ENCODE measurements around the gene CCNA2. TPM values are rescaled to one million over a fixed set of nuclear protein-coding genes. Genes with fewer than 3 reads are reported as not detected.

Gene CCNA2
- total RNA-seq, 1 donor from 2014 or later = 6.2 TPM

DNA sequence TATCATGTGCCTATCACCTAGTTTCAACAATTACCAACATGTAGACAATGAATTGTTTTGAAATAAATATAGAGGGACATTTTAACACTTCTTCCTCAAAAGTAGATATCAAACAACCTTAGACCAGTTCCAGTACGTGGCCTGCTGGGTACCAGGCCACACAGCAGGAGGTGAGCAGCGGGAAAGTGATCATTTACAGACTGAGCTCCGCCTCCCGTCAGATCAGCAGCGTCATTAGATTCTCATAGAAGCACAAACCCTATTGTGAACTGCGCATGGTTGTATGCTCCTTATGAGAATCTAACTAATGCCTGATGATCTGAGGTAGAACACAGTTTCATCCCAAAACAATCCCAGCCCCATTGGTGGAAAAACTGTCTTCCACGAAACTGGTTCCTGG lies 40.1 kb upstream of the CCNA2 start:
- no peaks in the 10 kb centered on the region for H3K27me3 ChIP-seq (ENCODE audit: insufficient read depth, low read length)
- H3K9me3 Mint-ChIP-seq (ENCODE audit: unreplicated experiment) = no peaks in the 10 kb centered on the region
- no peak overlapping the region for H2AFZ ChIP-seq (ENCODE audit: low read depth, low read length)
- H3K36me3 ChIP-seq (ENCODE audit: insufficient read depth, low read length) = peaks cover 24% of the 10 kb centered on the region
- H3K4me1 ChIP-seq (ENCODE audit: insufficient read depth, low read length) = peaks cover 2% of the 10 kb centered on the region
- no peak overlapping the region for H3K27ac ChIP-seq (ENCODE audit: low read depth, low read length)
- FAIRE-seq = no peak
- H3K9me3 ChIP-seq (ENCODE audit: insufficient read depth, low read depth, low read length) = no peaks in the 10 kb centered on the region
- H3K27me3 Mint-ChIP-seq (ENCODE audit: low read depth, unreplicated experiment) = no peaks in the 10 kb centered on the region
- TF ChIP-seq, protein P1, sequence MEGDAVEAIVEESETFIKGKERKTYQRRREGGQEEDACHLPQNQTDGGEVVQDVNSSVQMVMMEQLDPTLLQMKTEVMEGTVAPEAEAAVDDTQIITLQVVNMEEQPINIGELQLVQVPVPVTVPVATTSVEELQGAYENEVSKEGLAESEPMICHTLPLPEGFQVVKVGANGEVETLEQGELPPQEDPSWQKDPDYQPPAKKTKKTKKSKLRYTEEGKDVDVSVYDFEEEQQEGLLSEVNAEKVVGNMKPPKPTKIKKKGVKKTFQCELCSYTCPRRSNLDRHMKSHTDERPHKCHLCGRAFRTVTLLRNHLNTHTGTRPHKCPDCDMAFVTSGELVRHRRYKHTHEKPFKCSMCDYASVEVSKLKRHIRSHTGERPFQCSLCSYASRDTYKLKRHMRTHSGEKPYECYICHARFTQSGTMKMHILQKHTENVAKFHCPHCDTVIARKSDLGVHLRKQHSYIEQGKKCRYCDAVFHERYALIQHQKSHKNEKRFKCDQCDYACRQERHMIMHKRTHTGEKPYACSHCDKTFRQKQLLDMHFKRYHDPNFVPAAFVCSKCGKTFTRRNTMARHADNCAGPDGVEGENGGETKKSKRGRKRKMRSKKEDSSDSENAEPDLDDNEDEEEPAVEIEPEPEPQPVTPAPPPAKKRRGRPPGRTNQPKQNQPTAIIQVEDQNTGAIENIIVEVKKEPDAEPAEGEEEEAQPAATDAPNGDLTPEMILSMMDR (IDR thresholded peaks at IDR 0.05; ENCODE audit: insufficient read depth, low read depth, low read length) = no peak
- TF ChIP-seq EZH2 (IDR thresholded peaks at IDR 0.05; ENCODE audit: insufficient read depth, low read length) = no peak
- peaks cover 6% of the 10 kb centered on the region for H3K79me2 ChIP-seq (ENCODE audit: insufficient read depth, low read length)
- H3K4me1 Mint-ChIP-seq (ENCODE audit: low read depth, unreplicated experiment) = no peaks in the 10 kb centered on the region
- H3K4me3 ChIP-seq (ENCODE audit: insufficient read depth, low read depth, low read length) = no peak overlapping the region
- no peak overlapping the region for H3K4me2 ChIP-seq (ENCODE audit: low read length)
- H3K4me3 Mint-ChIP-seq (ENCODE audit: unreplicated experiment) = no peak overlapping the region
- DNase-seq (ENCODE audit: low read depth) = no peak
- no peak overlapping the region for H3K27ac Mint-ChIP-seq (ENCODE audit: unreplicated experiment)
- no peak overlapping the region for H3K9ac ChIP-seq (ENCODE audit: low read length)
- no peaks in the 10 kb centered on the region for H4K20me1 ChIP-seq (ENCODE audit: insufficient read depth, low read length)
- peaks cover 13% of the 10 kb centered on the region for H3K36me3 Mint-ChIP-seq (ENCODE audit: low read depth, unreplicated experiment)

DNA sequence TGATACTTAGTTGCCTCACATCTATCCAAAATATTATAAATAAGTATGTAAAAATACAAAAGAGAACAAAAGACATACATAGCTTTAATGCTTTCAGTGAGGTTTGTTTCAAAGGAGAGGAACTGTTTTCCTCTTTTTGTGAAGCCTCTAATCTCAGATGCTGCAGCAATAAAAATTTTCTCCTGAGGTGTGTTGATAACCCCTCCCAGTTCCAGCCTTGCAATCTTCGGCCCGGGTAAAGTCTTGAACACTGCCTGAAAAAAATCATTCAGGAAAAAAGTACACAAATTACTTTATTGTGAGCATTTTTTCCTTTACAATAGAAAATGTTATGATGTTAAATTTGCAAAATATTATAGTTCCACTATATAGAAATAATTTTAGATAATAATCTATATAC lies 37.7 kb upstream of the CCNA2 start:
- Histone ChIP-seq H2AFZ (ENCODE audit: low read depth, low read length) (no peak overlapping the region), H3K36me3 (ENCODE audit: insufficient read depth, low read length) (peaks cover 23% of the 10 kb centered on the region), H4K20me1 (ENCODE audit: insufficient read depth, low read length) (no peaks in the 10 kb centered on the region), H3K27me3 (ENCODE audit: insufficient read depth, low read length) (no peaks in the 10 kb centered on the region), H3K4me3 (ENCODE audit: insufficient read depth, low read depth, low read length) (no peak overlapping the region), H3K4me2 (ENCODE audit: low read length) (no peak overlapping the region), H3K4me1 (ENCODE audit: insufficient read depth, low read length) (no peaks in the 10 kb centered on the region), H3K9ac (ENCODE audit: low read length) (no peak overlapping the region), H3K9me3 (ENCODE audit: insufficient read depth, low read depth, low read length) (no peaks in the 10 kb centered on the region), H3K27ac (ENCODE audit: low read depth, low read length) (no peak overlapping the region), H3K79me2 (ENCODE audit: insufficient read depth, low read length) (no peaks in the 10 kb centered on the region)
- TF ChIP-seq, protein P1 (IDR thresholded peaks at IDR 0.05; ENCODE audit: insufficient read depth, low read depth, low read length) = no peak
- no peak for TF ChIP-seq EZH2 (IDR thresholded peaks at IDR 0.05; ENCODE audit: insufficient read depth, low read length)
- DNase-seq (ENCODE audit: low read depth) (no peak), FAIRE-seq (no peak)
- no peak overlapping the region for H3K4me3 Mint-ChIP-seq (ENCODE audit: unreplicated experiment)
- H3K9me3 Mint-ChIP-seq (ENCODE audit: unreplicated experiment) = no peaks in the 10 kb centered on the region
- H3K4me1 Mint-ChIP-seq (ENCODE audit: low read depth, unreplicated experiment) = no peaks in the 10 kb centered on the region
- H3K27me3 Mint-ChIP-seq (ENCODE audit: low read depth, unreplicated experiment) = no peaks in the 10 kb centered on the region
- H3K36me3 Mint-ChIP-seq (ENCODE audit: low read depth, unreplicated experiment) = peaks cover 11% of the 10 kb centered on the region
- no peak overlapping the region for H3K27ac Mint-ChIP-seq (ENCODE audit: unreplicated experiment)

DNA sequence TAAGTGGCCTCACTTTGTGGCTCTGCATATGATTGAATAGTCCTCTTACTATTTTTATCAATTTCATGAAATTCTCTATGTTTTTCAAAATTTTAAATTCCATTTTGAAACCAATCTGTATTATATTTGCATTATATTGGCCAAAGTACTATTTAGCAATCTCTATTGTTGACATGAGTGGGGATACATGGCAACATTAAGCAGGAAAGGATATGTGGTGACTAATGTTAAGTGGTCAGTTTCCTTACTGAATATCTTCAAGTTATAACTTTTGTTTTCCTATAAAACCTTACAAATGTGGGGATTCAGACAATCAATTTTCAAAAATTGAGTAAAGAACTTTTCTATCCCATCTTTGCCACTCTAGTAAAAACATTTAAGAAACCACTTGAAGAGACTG lies 36.4 kb upstream of the CCNA2 start:
- H4K20me1 ChIP-seq (ENCODE audit: insufficient read depth, low read length) = no peaks in the 10 kb centered on the region
- no peak overlapping the region for H3K4me3 ChIP-seq (ENCODE audit: insufficient read depth, low read depth, low read length)
- H3K4me3 Mint-ChIP-seq (ENCODE audit: unreplicated experiment) = no peak overlapping the region
- peaks cover 6% of the 10 kb centered on the region for H3K36me3 Mint-ChIP-seq (ENCODE audit: low read depth, unreplicated experiment)
- H3K4me1 ChIP-seq (ENCODE audit: insufficient read depth, low read length) = no peaks in the 10 kb centered on the region
- no peaks in the 10 kb centered on the region for H3K27me3 ChIP-seq (ENCODE audit: insufficient read depth, low read length)
- no peak overlapping the region for H3K4me2 ChIP-seq (ENCODE audit: low read length)
- no peak overlapping the region for H3K27ac ChIP-seq (ENCODE audit: low read depth, low read length)
- no peaks in the 10 kb centered on the region for H3K27me3 Mint-ChIP-seq (ENCODE audit: low read depth, unreplicated experiment)
- no peaks in the 10 kb centered on the region for H3K9me3 ChIP-seq (ENCODE audit: insufficient read depth, low read depth, low read length)
- H3K79me2 ChIP-seq (ENCODE audit: insufficient read depth, low read length) = no peaks in the 10 kb centered on the region
- no peaks in the 10 kb centered on the region for H3K4me1 Mint-ChIP-seq (ENCODE audit: low read depth, unreplicated experiment)
- H3K9me3 Mint-ChIP-seq (ENCODE audit: unreplicated experiment) = no peaks in the 10 kb centered on the region
- DNase-seq (ENCODE audit: low read depth) (no peak), FAIRE-seq (no peak)
- no peak overlapping the region for H3K9ac ChIP-seq (ENCODE audit: low read length)
- peaks cover 22% of the 10 kb centered on the region for H3K36me3 ChIP-seq (ENCODE audit: insufficient read depth, low read length)
- no peak overlapping the region for H2AFZ ChIP-seq (ENCODE audit: low read depth, low read length)
- TF ChIP-seq, protein P1 (IDR thresholded peaks at IDR 0.05; ENCODE audit: insufficient read depth, low read depth, low read length) = no peak
- no peak for TF ChIP-seq EZH2 (IDR thresholded peaks at IDR 0.05; ENCODE audit: insufficient read depth, low read length)
- no peak overlapping the region for H3K27ac Mint-ChIP-seq (ENCODE audit: unreplicated experiment)
